ENCODE data around the gene TPM1. TPM values are rescaled to one million over a fixed set of nuclear protein-coding genes. Genes with fewer than 3 reads are reported as not detected.
A peak's percentile ranks its signal among the peaks of the same experiment; 100 is the strongest.

The TPM1 gene
- total RNA-seq, 4 donors from 2014 or later, result 5,599 to 7,718 (median 6,496) TPM

DNA sequence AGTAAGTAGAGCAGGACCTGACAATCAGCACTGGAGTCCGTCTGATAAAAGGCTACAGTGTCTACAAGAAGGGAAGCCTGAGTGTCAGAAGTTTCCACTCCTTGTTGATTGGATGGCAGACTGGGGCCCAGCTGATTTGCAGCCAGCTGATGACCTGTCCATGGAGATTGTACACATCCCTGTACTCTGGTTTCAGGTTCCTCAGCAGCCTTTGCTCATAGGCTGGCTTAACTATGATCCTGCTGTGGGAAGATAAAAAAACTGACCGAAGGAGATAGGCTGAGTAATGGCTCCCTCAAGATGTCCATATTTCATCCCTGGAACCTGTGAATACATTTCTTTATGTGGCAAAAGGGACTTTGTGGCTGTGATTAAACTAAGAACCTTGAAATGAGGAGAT lies 67.4 kb downstream of the TPM1 start:
- H3K27ac ChIP-seq (replicated peaks in 1 of 4), result no peak overlapping the region
- intact Hi-C loops (cut with DNase I), result no loop called here
- H3K4me1 ChIP-seq, result peaks cover 0 to 23% (median 17%) of the 10 kb centered on the region in 4 donors
- no peaks in the 10 kb centered on the region for H3K36me3 ChIP-seq
- no peaks in the 10 kb centered on the region for H3K9me3 ChIP-seq
- H3K4me3 ChIP-seq, result no peak overlapping the region
- DNase-seq (ENCODE audit: extremely low spot score), result peak; percentile 53
- TF ChIP-seq EP300 (IDR thresholded peaks at IDR 0.05) (no peak), POLR2AphosphoS5 (IDR thresholded peaks at IDR 0.05) (no peak), POLR2A (IDR thresholded peaks at IDR 0.05; ENCODE audit: low read depth) (no peak)
- TF ChIP-seq, protein P1, sequence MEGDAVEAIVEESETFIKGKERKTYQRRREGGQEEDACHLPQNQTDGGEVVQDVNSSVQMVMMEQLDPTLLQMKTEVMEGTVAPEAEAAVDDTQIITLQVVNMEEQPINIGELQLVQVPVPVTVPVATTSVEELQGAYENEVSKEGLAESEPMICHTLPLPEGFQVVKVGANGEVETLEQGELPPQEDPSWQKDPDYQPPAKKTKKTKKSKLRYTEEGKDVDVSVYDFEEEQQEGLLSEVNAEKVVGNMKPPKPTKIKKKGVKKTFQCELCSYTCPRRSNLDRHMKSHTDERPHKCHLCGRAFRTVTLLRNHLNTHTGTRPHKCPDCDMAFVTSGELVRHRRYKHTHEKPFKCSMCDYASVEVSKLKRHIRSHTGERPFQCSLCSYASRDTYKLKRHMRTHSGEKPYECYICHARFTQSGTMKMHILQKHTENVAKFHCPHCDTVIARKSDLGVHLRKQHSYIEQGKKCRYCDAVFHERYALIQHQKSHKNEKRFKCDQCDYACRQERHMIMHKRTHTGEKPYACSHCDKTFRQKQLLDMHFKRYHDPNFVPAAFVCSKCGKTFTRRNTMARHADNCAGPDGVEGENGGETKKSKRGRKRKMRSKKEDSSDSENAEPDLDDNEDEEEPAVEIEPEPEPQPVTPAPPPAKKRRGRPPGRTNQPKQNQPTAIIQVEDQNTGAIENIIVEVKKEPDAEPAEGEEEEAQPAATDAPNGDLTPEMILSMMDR (IDR thresholded peaks at IDR 0.05), result no peak
- no peaks in the 10 kb centered on the region for H3K27me3 ChIP-seq
- 90% methylated on average over 2 of the region's 2 CpGs for WGBS

DNA sequence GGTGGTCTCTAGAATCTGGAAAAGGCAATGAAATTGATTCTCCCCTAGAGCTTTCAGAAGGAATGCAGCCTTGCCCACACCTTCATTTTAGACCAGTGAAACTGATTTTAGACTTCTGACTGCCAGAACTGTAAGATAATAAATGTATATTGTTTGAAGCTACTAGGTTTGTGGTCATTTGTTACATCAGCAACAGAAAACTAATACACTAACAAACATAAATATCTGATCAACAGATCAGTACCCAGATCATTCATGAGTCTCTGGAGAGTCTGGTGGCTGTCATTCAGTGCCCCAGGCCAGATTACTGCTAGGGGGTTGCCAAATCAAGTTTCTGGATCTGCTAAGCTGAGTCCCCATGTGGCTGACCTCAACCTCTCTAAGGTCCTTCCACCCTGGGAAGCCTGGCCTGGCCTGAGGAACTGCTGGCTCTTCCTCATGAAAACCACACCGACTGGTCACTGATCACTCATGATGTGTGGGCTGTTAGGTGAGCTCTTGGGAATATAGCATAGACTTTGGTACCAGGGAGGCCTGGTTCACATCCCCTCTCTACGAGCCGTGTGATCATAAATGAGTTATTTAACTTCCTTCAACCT lies 68.0 kb downstream of the TPM1 start:
- H3K36me3 ChIP-seq, result no peaks in the 10 kb centered on the region
- no peaks in the 10 kb centered on the region for H3K27me3 ChIP-seq
- WGBS, result 83% methylated on average over 3 of the region's 3 CpGs
- no peak overlapping the region for H3K27ac ChIP-seq (replicated peaks in 1 of 4)
- no peaks in the 10 kb centered on the region for H3K9me3 ChIP-seq
- intact Hi-C loops (cut with DNase I), result no loop called here
- TF ChIP-seq, protein P1 (IDR thresholded peaks at IDR 0.05), result no peak
- TF ChIP-seq EP300 (IDR thresholded peaks at IDR 0.05) (no peak), POLR2AphosphoS5 (IDR thresholded peaks at IDR 0.05) (no peak), POLR2A (IDR thresholded peaks at IDR 0.05; ENCODE audit: low read depth) (no peak)
- DNase-seq (ENCODE audit: extremely low spot score), result peak; percentile 70
- H3K4me3 ChIP-seq, result no peak overlapping the region
- H3K4me1 ChIP-seq, result peaks cover 0 to 23% (median 17%) of the 10 kb centered on the region in 4 donors

DNA sequence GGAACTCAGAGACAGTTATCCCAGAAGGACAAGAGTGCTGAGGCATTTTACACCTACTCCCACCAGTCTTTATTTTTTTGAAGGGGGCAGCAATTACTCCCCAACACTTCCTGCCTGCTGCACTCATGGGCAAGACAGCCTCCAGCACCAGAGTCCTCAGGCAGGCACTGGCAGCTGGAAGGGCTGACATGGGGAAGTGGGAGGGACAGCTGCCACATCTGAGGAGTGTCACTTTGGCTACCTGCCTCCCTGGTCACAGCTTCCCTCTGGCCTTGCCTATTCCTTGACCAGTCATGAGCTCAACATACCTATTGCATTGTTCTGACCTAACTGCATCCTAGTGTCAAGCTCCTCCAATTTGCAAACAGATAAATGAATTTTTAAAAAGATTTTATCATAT lies 68.9 kb downstream of the TPM1 start:
- no peak for DNase-seq (ENCODE audit: extremely low spot score)
- intact Hi-C loops (cut with DNase I), result no loop called here

DNA sequence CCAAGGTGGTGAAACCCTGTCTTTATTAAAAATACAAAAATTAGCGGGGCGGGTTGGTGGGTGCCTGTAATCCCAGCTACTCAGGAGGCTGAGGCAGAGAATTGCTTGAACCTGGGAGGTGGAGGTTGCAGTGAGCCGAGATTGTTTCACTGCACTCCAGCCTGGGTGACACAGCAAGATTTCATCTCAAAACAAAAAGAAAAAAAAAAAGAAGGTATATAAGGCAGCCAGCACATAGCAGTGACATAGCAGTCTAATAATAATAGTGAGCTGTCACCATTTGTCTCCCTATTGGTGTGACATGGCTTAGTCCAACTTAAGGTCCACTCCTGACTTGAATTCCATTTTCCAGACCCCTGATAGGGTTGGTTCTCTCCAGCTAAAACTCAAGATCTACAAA lies 70.3 kb downstream of the TPM1 start:
- peaks cover 0 to 12% (median 8%) of the 10 kb centered on the region in 4 donors for H3K4me1 ChIP-seq
- no peak overlapping the region for H3K27ac ChIP-seq (replicated peaks in 1 of 4)
- no peaks in the 10 kb centered on the region for H3K27me3 ChIP-seq
- intact Hi-C loops (cut with DNase I), result no loop called here
- no peak overlapping the region for H3K4me3 ChIP-seq
- no peaks in the 10 kb centered on the region for H3K36me3 ChIP-seq
- TF ChIP-seq POLR2AphosphoS5 (IDR thresholded peaks at IDR 0.05), result no peak
- TF ChIP-seq POLR2A (IDR thresholded peaks at IDR 0.05; ENCODE audit: low read depth), result no peak
- TF ChIP-seq EP300 (IDR thresholded peaks at IDR 0.05), result no peak
- TF ChIP-seq, protein P1 (IDR thresholded peaks at IDR 0.05), result no peak
- no peak for DNase-seq (ENCODE audit: extremely low spot score)
- no peaks in the 10 kb centered on the region for H3K9me3 ChIP-seq
- WGBS, result 92% methylated on average over 3 of the region's 3 CpGs

More for the DNA sequence above, 68.9 kb downstream of the TPM1 start:
- Histone ChIP-seq H3K27me3 (no peaks in the 10 kb centered on the region), H3K4me3 (no peak overlapping the region), H3K9me3 (no peaks in the 10 kb centered on the region), H3K27ac (replicated peaks in 1 of 4) (no peak overlapping the region), H3K36me3 (no peaks in the 10 kb centered on the region), H3K4me1 (peaks cover 0 to 23% (median 17%) of the 10 kb centered on the region in 4 donors)
- TF ChIP-seq EP300 (IDR thresholded peaks at IDR 0.05) (no peak), POLR2A (IDR thresholded peaks at IDR 0.05; ENCODE audit: low read depth) (no peak), POLR2AphosphoS5 (IDR thresholded peaks at IDR 0.05) (no peak)
- TF ChIP-seq, protein P1 (IDR thresholded peaks at IDR 0.05), result no peak

DNA sequence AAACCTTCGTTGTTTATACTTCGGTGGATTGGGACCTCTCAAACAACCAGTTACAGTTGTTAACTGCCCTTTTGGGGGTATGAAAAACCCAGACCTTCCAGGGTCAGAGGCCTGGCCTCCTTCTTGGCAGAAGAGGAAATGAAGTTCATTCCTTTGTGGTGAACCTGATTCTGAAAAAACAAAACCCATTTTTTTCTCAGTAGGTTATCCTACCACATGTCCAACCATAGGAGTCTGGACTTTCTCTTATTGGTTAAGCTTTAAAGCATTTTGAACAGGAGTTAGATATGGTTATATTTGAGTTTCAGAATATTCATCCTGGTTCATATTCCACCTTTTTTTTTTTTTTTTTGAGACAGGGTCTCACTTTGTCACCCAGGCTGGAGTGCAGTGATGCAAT lies 71.9 kb downstream of the TPM1 start:
- WGBS, result 81% methylated on average over 2 of the region's 2 CpGs
- no peaks in the 10 kb centered on the region for H3K36me3 ChIP-seq
- H3K4me3 ChIP-seq, result no peak overlapping the region
- no peaks in the 10 kb centered on the region for H3K9me3 ChIP-seq
- no peak for DNase-seq (ENCODE audit: extremely low spot score)
- H3K27me3 ChIP-seq, result no peaks in the 10 kb centered on the region
- intact Hi-C loops (cut with DNase I), result no loop called here
- no peaks in the 10 kb centered on the region for H3K4me1 ChIP-seq
- no peak overlapping the region for H3K27ac ChIP-seq (replicated peaks in 1 of 4)
- TF ChIP-seq, protein P1 (IDR thresholded peaks at IDR 0.05), result no peak
- TF ChIP-seq POLR2AphosphoS5 (IDR thresholded peaks at IDR 0.05) (no peak), POLR2A (IDR thresholded peaks at IDR 0.05; ENCODE audit: low read depth) (no peak), EP300 (IDR thresholded peaks at IDR 0.05) (no peak)
